Measurements from ENCODE around the gene AP1M2. TPM values are rescaled to one million over a fixed set of nuclear protein-coding genes. Genes with fewer than 3 reads are reported as not detected.

AP1M2 gene
- polyA plus RNA-seq, 1 donor (not counting 4 experiments of a cell fraction or from before 2014, with no cell fraction given), result 83.1 TPM

- H3K79me2 ChIP-seq (ENCODE audit: control insufficient read depth, insufficient read depth, low read length), result peaks cover 2% of the 10 kb centered on the region
- TF ChIP-seq EZH2 (IDR thresholded peaks at IDR 0.05; ENCODE audit: low read length), result no peak
- no peak for TF ChIP-seq CTCF (optimal IDR thresholded peaks at IDR 0.05 in 1 of 3, IDR thresholded peaks at IDR 0.05 in 1 of 3, conservative IDR thresholded peaks at IDR 0.05 in 1 of 3; ENCODE audit: extremely low read depth in 1 of 3, insufficient read depth in 2 of 3, low read length in 3 of 3)
- dilution Hi-C loops (cut with MboI; ENCODE audit: extremely low pct_ligation_motif_present, low sequenced_read_pairs), result no loop called here
- H3K9me3 ChIP-seq (ENCODE audit: control insufficient read depth, low read depth, low read length), result no peaks in the 10 kb centered on the region
- H3K27ac ChIP-seq (ENCODE audit: control insufficient read depth, insufficient read depth, low read length), result peak overlapping the region; percentile 56
- peaks cover 23% of the 10 kb centered on the region for H3K4me1 ChIP-seq (ENCODE audit: control insufficient read depth, extremely low read depth, insufficient read depth, low read length)
- DNase-seq (ENCODE audit: low read depth, low spot score) (no peak), FAIRE-seq (no peak)
- H3K9ac ChIP-seq (ENCODE audit: control insufficient read depth, extremely low read depth, insufficient read depth, low read length), result peak overlapping the region; percentile 68
- H3K36me3 ChIP-seq (ENCODE audit: control insufficient read depth in 2 of 2, extremely low read depth in 1 of 2, insufficient read depth in 2 of 2, low read length in 2 of 2), result no peaks in the 10 kb centered on the region
- H2AFZ ChIP-seq (ENCODE audit: control insufficient read depth, low read length), result peak overlapping the region; percentile 65
- H3K9me1 ChIP-seq (ENCODE audit: control insufficient read depth, extremely low read depth, insufficient read depth, low read length), result peaks cover 3% of the 10 kb centered on the region
- peak overlapping the region; percentile 95 for H3K4me2 ChIP-seq (ENCODE audit: control insufficient read depth, extremely low read depth, insufficient read depth, low read depth, low read length)
- no peaks in the 10 kb centered on the region for H4K20me1 ChIP-seq (ENCODE audit: control insufficient read depth, extremely low read depth, insufficient read depth, low read length)
- H3K4me3 ChIP-seq (ENCODE audit: control insufficient read depth in 2 of 3, extremely low read depth in 1 of 3, insufficient read depth in 2 of 3, low read depth in 1 of 3, low read length in 3 of 3), result peak overlapping the region in 2 of 3 experiments; percentile 15 to 98
- no peaks in the 10 kb centered on the region for H3K27me3 ChIP-seq (ENCODE audit: control insufficient read depth, extremely low read depth, insufficient read depth, low read length)
Observed at GRCh38 chr19:10603873-10604459, 16.9 kb upstream of the AP1M2 start.

- Histone ChIP-seq H3K9ac (ENCODE audit: control insufficient read depth, extremely low read depth, insufficient read depth, low read length) (peak overlapping the region; percentile 68), H2AFZ (ENCODE audit: control insufficient read depth, low read length) (peak overlapping the region; percentile 53), H3K79me2 (ENCODE audit: control insufficient read depth, insufficient read depth, low read length) (peaks cover 2% of the 10 kb centered on the region), H3K9me3 (ENCODE audit: control insufficient read depth, low read depth, low read length) (no peaks in the 10 kb centered on the region), H3K27me3 (ENCODE audit: control insufficient read depth, extremely low read depth, insufficient read depth, low read length) (no peaks in the 10 kb centered on the region), H3K4me2 (ENCODE audit: control insufficient read depth, extremely low read depth, insufficient read depth, low read depth, low read length) (peak overlapping the region; percentile 95), H4K20me1 (ENCODE audit: control insufficient read depth, extremely low read depth, insufficient read depth, low read length) (no peaks in the 10 kb centered on the region), H3K9me1 (ENCODE audit: control insufficient read depth, extremely low read depth, insufficient read depth, low read length) (peaks cover 3% of the 10 kb centered on the region), H3K4me3 (ENCODE audit: control insufficient read depth in 2 of 3, extremely low read depth in 1 of 3, insufficient read depth in 2 of 3, low read depth in 1 of 3, low read length in 3 of 3) (peak overlapping the region; percentile 73 to 98 (median 85)), H3K36me3 (ENCODE audit: control insufficient read depth in 2 of 2, extremely low read depth in 1 of 2, insufficient read depth in 2 of 2, low read length in 2 of 2) (no peaks in the 10 kb centered on the region), H3K4me1 (ENCODE audit: control insufficient read depth, extremely low read depth, insufficient read depth, low read length) (peaks cover 23% of the 10 kb centered on the region), H3K27ac (ENCODE audit: control insufficient read depth, insufficient read depth, low read length) (peak overlapping the region; percentile 56)
- TF ChIP-seq CTCF (optimal IDR thresholded peaks at IDR 0.05 in 1 of 3, IDR thresholded peaks at IDR 0.05 in 1 of 3, conservative IDR thresholded peaks at IDR 0.05 in 1 of 3; ENCODE audit: extremely low read depth in 1 of 3, insufficient read depth in 2 of 3, low read length in 3 of 3) (no peak), EZH2 (IDR thresholded peaks at IDR 0.05; ENCODE audit: low read length) (no peak)
- no peak for FAIRE-seq
- no peak for DNase-seq (ENCODE audit: low read depth, low spot score)
- dilution Hi-C loops (cut with MboI; ENCODE audit: extremely low pct_ligation_motif_present, low sequenced_read_pairs), result no loop called here
Observed at GRCh38 chr19:10603084-10603872, 16.2 kb upstream of the AP1M2 start.

Measured in keratinocyte (primary cell).